ENCODE measurements around the gene ADD2.

ADD2 gene

DNA sequence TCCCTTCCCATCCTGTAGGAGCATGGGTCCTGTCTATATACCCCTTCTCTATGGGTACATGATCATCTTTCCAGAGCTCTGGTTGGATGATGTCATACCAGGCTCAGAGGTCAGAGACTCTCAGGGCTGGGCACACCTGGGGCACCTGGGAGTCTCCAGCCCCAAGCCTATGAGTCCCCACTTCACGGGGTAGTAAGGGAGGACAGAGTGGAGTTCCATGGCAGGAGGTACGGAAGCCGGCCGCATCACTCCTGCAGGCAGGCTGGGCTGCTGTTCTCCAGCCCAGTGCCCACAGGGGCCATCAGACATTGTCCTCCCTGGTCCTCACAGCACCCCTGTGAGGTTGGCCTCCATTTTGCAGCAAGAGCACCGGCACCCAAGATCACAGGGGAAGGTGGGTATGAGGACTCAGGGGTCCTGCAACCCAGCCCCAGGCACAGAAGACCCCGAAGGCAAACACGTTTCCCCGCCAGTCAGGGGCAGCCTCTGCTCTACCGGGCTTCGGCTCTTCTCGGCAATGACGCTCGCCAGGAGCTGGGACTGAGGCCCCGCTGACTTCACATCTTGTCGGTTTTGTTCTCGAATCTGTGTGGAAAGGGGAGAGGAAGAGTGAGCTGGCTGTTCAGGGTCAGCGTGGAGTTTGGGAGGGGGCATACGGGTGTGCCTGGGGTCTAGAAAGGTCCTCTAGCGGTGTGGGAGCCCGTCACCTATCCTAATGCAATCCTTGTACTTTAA lies 91.5 kb downstream of the ADD2 start:
- WGBS, result 90% methylated on average over 20 of the region's 20 CpGs
- no peak overlapping the region for H3K27ac ChIP-seq (ENCODE audit: low read length, poor library complexity, severe bottlenecking)
- H3K18ac ChIP-seq (ENCODE audit: low read depth in 1 of 2, low read length in 2 of 2), result no peak overlapping the region
- no peaks in the 10 kb centered on the region for H3K79me1 ChIP-seq (replicated peaks; ENCODE audit: low read length, poor library complexity, severe bottlenecking)
- H3K27me3 ChIP-seq (ENCODE audit: control insufficient read depth in 1 of 2, insufficient read depth in 1 of 2, low read length in 2 of 2), result peaks cover 3 to 10% of the 10 kb centered on the region in 2 experiments
- H2BK5ac ChIP-seq (ENCODE audit: low read depth, low read length, poor library complexity, severe bottlenecking), result no peak overlapping the region
- H2AFZ ChIP-seq (ENCODE audit: low read depth, low read length), result no peak overlapping the region
- no peak overlapping the region for H2BK12ac ChIP-seq (ENCODE audit: low read length in 2 of 2)
- H3K9ac ChIP-seq (ENCODE audit: low read length), result no peak overlapping the region
- H2AK5ac ChIP-seq (ENCODE audit: low read length, severe bottlenecking), result no peak overlapping the region
- H3K4ac ChIP-seq (ENCODE audit: low read depth in 1 of 2, low read length in 2 of 2), result no peak overlapping the region
- peak overlapping the region in 1 of 2 experiments; percentile 58 for H3K14ac ChIP-seq (ENCODE audit: low read length in 2 of 2)
- no peaks in the 10 kb centered on the region for H3K9me3 ChIP-seq (ENCODE audit: control insufficient read depth, low read length)
- DNase-seq, result no peak
- H3K4me1 ChIP-seq (ENCODE audit: control insufficient read depth, insufficient read depth, low read depth, low read length), result no peaks in the 10 kb centered on the region
- no peaks in the 10 kb centered on the region for H3K36me3 ChIP-seq (ENCODE audit: control insufficient read depth in 1 of 2, insufficient read depth in 2 of 2, low read depth in 1 of 2, low read length in 2 of 2)
- H3K23ac ChIP-seq (ENCODE audit: low read length in 2 of 2), result no peak overlapping the region
- H4K91ac ChIP-seq (ENCODE audit: low read length), result no peak overlapping the region
- H2BK120ac ChIP-seq (ENCODE audit: low read depth, low read length), result no peak overlapping the region
- no peak overlapping the region for H4K8ac ChIP-seq (ENCODE audit: low read length)
- no peak overlapping the region for H3K4me2 ChIP-seq (ENCODE audit: low read length, poor library complexity, severe bottlenecking)
- H3K4me3 ChIP-seq (ENCODE audit: insufficient read depth in 1 of 2, low read depth in 1 of 2, low read length in 2 of 2), result no peak overlapping the region
- H2BK15ac ChIP-seq (ENCODE audit: low read depth, poor library complexity, severe bottlenecking), result no peak overlapping the region

DNA sequence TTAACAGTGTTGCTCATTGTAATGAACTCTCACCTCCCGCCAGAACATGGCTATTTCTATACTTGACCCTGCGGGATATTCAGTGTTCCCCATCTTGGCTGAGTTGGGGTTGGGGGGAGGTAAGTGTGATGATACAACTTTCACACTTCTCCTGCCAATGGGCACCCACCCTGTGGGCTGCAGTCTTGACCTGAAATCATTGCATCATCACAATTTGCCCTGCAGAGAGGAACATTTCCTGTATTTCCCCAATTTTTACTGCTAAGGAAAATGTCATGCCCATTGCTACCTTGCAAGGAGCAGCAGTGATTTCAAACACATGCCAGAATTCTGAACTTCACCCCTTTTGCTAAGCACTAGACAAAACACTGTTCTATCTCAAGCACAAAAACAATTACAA lies 92.1 kb downstream of the ADD2 start:
- H3K79me1 ChIP-seq (replicated peaks; ENCODE audit: low read length, poor library complexity, severe bottlenecking), result no peaks in the 10 kb centered on the region
- peaks cover 3 to 10% of the 10 kb centered on the region in 2 experiments for H3K27me3 ChIP-seq (ENCODE audit: control insufficient read depth in 1 of 2, insufficient read depth in 1 of 2, low read length in 2 of 2)
- no peak overlapping the region for H3K14ac ChIP-seq (ENCODE audit: low read length in 2 of 2)
- WGBS, result 63% methylated on average over 2 of the region's 2 CpGs
- no peak overlapping the region for H4K91ac ChIP-seq (ENCODE audit: low read length)
- H3K4me2 ChIP-seq (ENCODE audit: low read length, poor library complexity, severe bottlenecking), result no peak overlapping the region
- H2AK5ac ChIP-seq (ENCODE audit: low read length, severe bottlenecking), result no peak overlapping the region
- no peak overlapping the region for H3K23ac ChIP-seq (ENCODE audit: low read length in 2 of 2)
- no peaks in the 10 kb centered on the region for H3K36me3 ChIP-seq (ENCODE audit: control insufficient read depth in 1 of 2, insufficient read depth in 2 of 2, low read depth in 1 of 2, low read length in 2 of 2)
- H3K18ac ChIP-seq (ENCODE audit: low read depth in 1 of 2, low read length in 2 of 2), result no peak overlapping the region
- no peaks in the 10 kb centered on the region for H3K9me3 ChIP-seq (ENCODE audit: control insufficient read depth, low read length)
- no peak overlapping the region for H2BK12ac ChIP-seq (ENCODE audit: low read length in 2 of 2)
- no peak overlapping the region for H2BK120ac ChIP-seq (ENCODE audit: low read depth, low read length)
- no peak overlapping the region for H3K4me3 ChIP-seq (ENCODE audit: insufficient read depth in 1 of 2, low read depth in 1 of 2, low read length in 2 of 2)
- no peaks in the 10 kb centered on the region for H3K4me1 ChIP-seq (ENCODE audit: control insufficient read depth, insufficient read depth, low read depth, low read length)
- H3K4ac ChIP-seq (ENCODE audit: low read depth in 1 of 2, low read length in 2 of 2), result no peak overlapping the region
- H2AFZ ChIP-seq (ENCODE audit: low read depth, low read length), result no peak overlapping the region
- no peak overlapping the region for H3K9ac ChIP-seq (ENCODE audit: low read length)
- no peak overlapping the region for H2BK5ac ChIP-seq (ENCODE audit: low read depth, low read length, poor library complexity, severe bottlenecking)
- H3K27ac ChIP-seq (ENCODE audit: low read length, poor library complexity, severe bottlenecking), result no peak overlapping the region
- no peak overlapping the region for H4K8ac ChIP-seq (ENCODE audit: low read length)
- DNase-seq, result no peak
- no peak overlapping the region for H2BK15ac ChIP-seq (ENCODE audit: low read depth, poor library complexity, severe bottlenecking)

- no peak overlapping the region for H3K23ac ChIP-seq (ENCODE audit: low read length in 2 of 2)
- no peak overlapping the region for H3K4me3 ChIP-seq (ENCODE audit: insufficient read depth in 1 of 2, low read depth in 1 of 2, low read length in 2 of 2)
- H3K18ac ChIP-seq (ENCODE audit: low read depth in 1 of 2, low read length in 2 of 2), result no peak overlapping the region
- no peak overlapping the region for H2AK5ac ChIP-seq (ENCODE audit: low read length, severe bottlenecking)
- DNase-seq, result no peak
- H3K4me1 ChIP-seq (ENCODE audit: control insufficient read depth, insufficient read depth, low read depth, low read length), result no peaks in the 10 kb centered on the region
- no peak overlapping the region for H2BK15ac ChIP-seq (ENCODE audit: low read depth, poor library complexity, severe bottlenecking)
- no peaks in the 10 kb centered on the region for H3K9me3 ChIP-seq (ENCODE audit: control insufficient read depth, low read length)
- peaks cover 3 to 16% of the 10 kb centered on the region in 2 experiments for H3K27me3 ChIP-seq (ENCODE audit: control insufficient read depth in 1 of 2, insufficient read depth in 1 of 2, low read length in 2 of 2)
- WGBS, result 90% methylated on average over 11 of the region's 11 CpGs
- no peak overlapping the region for H4K91ac ChIP-seq (ENCODE audit: low read length)
- no peak overlapping the region for H2BK12ac ChIP-seq (ENCODE audit: low read length in 2 of 2)
- no peaks in the 10 kb centered on the region for H3K36me3 ChIP-seq (ENCODE audit: control insufficient read depth in 1 of 2, insufficient read depth in 2 of 2, low read depth in 1 of 2, low read length in 2 of 2)
- no peak overlapping the region for H2AFZ ChIP-seq (ENCODE audit: low read depth, low read length)
- H3K9ac ChIP-seq (ENCODE audit: low read length), result no peak overlapping the region
- no peak overlapping the region for H3K4ac ChIP-seq (ENCODE audit: low read depth in 1 of 2, low read length in 2 of 2)
- no peaks in the 10 kb centered on the region for H3K79me1 ChIP-seq (replicated peaks; ENCODE audit: low read length, poor library complexity, severe bottlenecking)
- H2BK120ac ChIP-seq (ENCODE audit: low read depth, low read length), result no peak overlapping the region
- no peak overlapping the region for H3K4me2 ChIP-seq (ENCODE audit: low read length, poor library complexity, severe bottlenecking)
- H3K27ac ChIP-seq (ENCODE audit: low read length, poor library complexity, severe bottlenecking), result no peak overlapping the region
- H4K8ac ChIP-seq (ENCODE audit: low read length), result no peak overlapping the region
- no peak overlapping the region for H3K14ac ChIP-seq (ENCODE audit: low read length in 2 of 2)
- H2BK5ac ChIP-seq (ENCODE audit: low read depth, low read length, poor library complexity, severe bottlenecking), result no peak overlapping the region
Observed at GRCh38 chr2:70674636-70675430, 93.2 kb downstream of the ADD2 start.

GRCh38 chr2:70673041-70673647 lies 94.9 kb downstream of the ADD2 start:
- Histone ChIP-seq H3K9me3 (ENCODE audit: control insufficient read depth, low read length) (no peaks in the 10 kb centered on the region), H3K4me3 (ENCODE audit: insufficient read depth in 1 of 2, low read depth in 1 of 2, low read length in 2 of 2) (no peak overlapping the region), H3K36me3 (ENCODE audit: control insufficient read depth in 1 of 2, insufficient read depth in 2 of 2, low read depth in 1 of 2, low read length in 2 of 2) (no peaks in the 10 kb centered on the region), H3K4ac (ENCODE audit: low read depth in 1 of 2, low read length in 2 of 2) (no peak overlapping the region), H3K9ac (ENCODE audit: low read length) (no peak overlapping the region), H3K27ac (ENCODE audit: low read length, poor library complexity, severe bottlenecking) (no peak overlapping the region), H3K14ac (ENCODE audit: low read length in 2 of 2) (no peak overlapping the region), H2BK5ac (ENCODE audit: low read depth, low read length, poor library complexity, severe bottlenecking) (no peak overlapping the region), H3K18ac (ENCODE audit: low read depth in 1 of 2, low read length in 2 of 2) (no peak overlapping the region), H2BK12ac (ENCODE audit: low read length in 2 of 2) (no peak overlapping the region), H4K8ac (ENCODE audit: low read length) (no peak overlapping the region), H2BK120ac (ENCODE audit: low read depth, low read length) (no peak overlapping the region), H3K79me1 (replicated peaks; ENCODE audit: low read length, poor library complexity, severe bottlenecking) (no peaks in the 10 kb centered on the region), H2BK15ac (ENCODE audit: low read depth, poor library complexity, severe bottlenecking) (no peak overlapping the region), H3K23ac (ENCODE audit: low read length in 2 of 2) (no peak overlapping the region), H3K4me2 (ENCODE audit: low read length, poor library complexity, severe bottlenecking) (no peak overlapping the region), H3K27me3 (ENCODE audit: control insufficient read depth in 1 of 2, insufficient read depth in 1 of 2, low read length in 2 of 2) (peaks cover 12 to 20% of the 10 kb centered on the region in 2 experiments), H4K91ac (ENCODE audit: low read length) (no peak overlapping the region), H2AFZ (ENCODE audit: low read depth, low read length) (no peak overlapping the region), H2AK5ac (ENCODE audit: low read length, severe bottlenecking) (no peak overlapping the region), H3K4me1 (ENCODE audit: control insufficient read depth, insufficient read depth, low read depth, low read length) (no peaks in the 10 kb centered on the region)
- 77% methylated on average over 7 of the region's 7 CpGs for WGBS
- DNase-seq, result no peak

All from mesenchymal stem cell (in vitro differentiated cells and primary cell).